Lung (tissue), 12 donors: ENCODE measurements around the gene NMBR. TPM values are rescaled to one million over a fixed set of nuclear protein-coding genes. Genes with fewer than 3 reads are reported as not detected.

ENCODE experiments used
- ATAC-seq: fragments of 200-7000 bp; cut with Tn5 transposase; one replicate; pipeline ENCODE4 v1.9.1; 2020; ENCODE audit warnings: moderate number of reproducible peaks; ENCODE audit not compliant: insufficient read depth, low FRiP score
- DNase-seq, 3 donors: peaks; one replicate each; pipeline ENCODE4 v3.0.0-alpha.2; 2013 to 2017
- H3K27ac ChIP-seq, 2 donors: one replicate each; pipeline ENCODE4 v1.5.1; 2013; ENCODE audit warnings: mild to moderate bottlenecking in 2 of 2, moderate library complexity in 2 of 2, control low read depth in 1 of 2, inconsistent platforms in 1 of 2, low read depth in 1 of 2, low read length in 1 of 2
- H3K27me3 ChIP-seq, 3 donors: one replicate each; pipeline ENCODE4 v1.5.1; 2013; ENCODE audit warnings: low read length in 2 of 3; ENCODE audit not compliant: control insufficient read depth in 3 of 3, insufficient read depth in 3 of 3
- H3K36me3 ChIP-seq, 4 donors: one replicate each; pipeline ENCODE4 v1.5.1; 2013; ENCODE audit warnings: low read length in 4 of 4, mild to moderate bottlenecking in 1 of 4, moderate library complexity in 1 of 4; ENCODE audit not compliant: control insufficient read depth in 4 of 4, insufficient read depth in 4 of 4
- H3K4me1 ChIP-seq, 5 donors: one replicate each; pipeline ENCODE4 v1.5.1; 2013; ENCODE audit warnings: low read length in 5 of 5, mild to moderate bottlenecking in 2 of 5, moderate library complexity in 1 of 5; ENCODE audit not compliant: control insufficient read depth in 5 of 5, insufficient read depth in 5 of 5
- H3K4me3 ChIP-seq: one replicate; pipeline ENCODE4 v1.5.1; 2013; ENCODE audit warnings: mild to moderate bottlenecking, control low read depth, moderate library complexity
- H3K9ac ChIP-seq, 2 donors: one replicate each; pipeline ENCODE4 v1.5.1; 2013; ENCODE audit warnings: low read length in 2 of 2, control low read depth in 1 of 2; ENCODE audit not compliant: insufficient read depth in 1 of 2
- H3K9me3 ChIP-seq, 4 donors: one replicate each; pipeline ENCODE4 v1.5.1; 2013; ENCODE audit warnings: low read length in 3 of 4, mild to moderate bottlenecking in 1 of 4, moderate library complexity in 1 of 4; ENCODE audit not compliant: control insufficient read depth in 4 of 4, insufficient read depth in 3 of 4
- WGBS, 2 donors: extraction: QIAGEN DNeasy Blood & Tissue Kit; methylation state at CpG; one replicate each; pipeline ENCODE4 v1.1.7; 2013; 5-methylcytosine and 5-hydroxymethylcytosine counted together
- polyA plus RNA-seq, 2 donors: library from polyadenylated mRNA; stranded (reverse); fragments of 200-250 nt; gene quantifications; one replicate each; pipeline ENCODE4 v1.2.1, GENCODE V29; 2013
- total RNA-seq, 2 donors: library from RNA; depleted of rRNA in 1 of 2; stranded (reverse); fragments of >200 nt in 1 of 2; gene quantifications; one replicate each; pipeline ENCODE4 v1.2.1, GENCODE V29; 2014 to 2021
- TF ChIP-seq, protein P1 (sequence below): IDR thresholded peaks from 2 replicates; pipeline ENCODE4 v1.5.1; 2012; ENCODE audit warnings: mild to moderate bottlenecking; ENCODE audit errors: control extremely low read depth, extremely low read depth
- donor health status: control.
- donor health status: control.
- donor health status: Bipolar disorder and iron deficiency.
- donor health status: healthy.
- donor health status: DM: yes; HTN: yes; CAD: no.

The NMBR gene
- total and polyA plus RNA-seq, 4 donors = 0.05 to 0.23 (median 0.18) TPM; not detected in 1

DNA sequence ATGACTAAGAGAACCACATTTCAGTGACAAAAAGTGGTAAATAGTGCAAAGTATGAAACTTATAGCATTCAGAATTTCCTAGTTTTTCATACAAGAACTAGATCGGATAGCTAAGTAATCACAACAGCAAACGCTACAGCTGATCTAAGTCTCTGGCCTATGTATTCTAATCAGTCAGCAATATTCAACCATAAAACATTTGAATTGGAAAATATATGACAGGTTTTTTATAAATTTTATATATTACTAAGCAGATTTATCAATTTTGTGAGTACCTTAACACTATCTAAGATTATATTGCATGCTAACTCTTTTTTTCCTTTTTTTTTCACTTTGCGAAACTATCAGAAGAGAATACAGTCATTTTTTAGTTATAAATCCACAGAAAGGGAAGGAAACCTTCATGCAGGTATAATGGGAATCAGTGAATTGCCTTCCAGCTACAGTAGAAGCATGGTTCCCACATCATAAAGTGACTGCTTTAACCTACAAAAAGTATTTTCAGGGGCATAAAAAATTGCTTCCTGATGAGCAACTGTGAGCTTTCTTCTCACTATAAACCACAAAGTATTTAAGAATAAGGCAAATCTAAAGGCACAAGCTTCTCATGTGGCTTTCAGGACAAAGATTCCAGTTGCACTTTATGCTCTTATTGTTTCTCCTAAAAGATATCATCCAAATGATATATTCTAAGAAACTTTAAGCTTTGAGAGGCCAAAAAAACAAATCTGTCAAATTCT is 88.2 kb downstream of the NMBR start:
- 90 to 93% methylated on average over 3 of the region's 3 CpGs for WGBS, 2 donors
- TF ChIP-seq, protein P1, sequence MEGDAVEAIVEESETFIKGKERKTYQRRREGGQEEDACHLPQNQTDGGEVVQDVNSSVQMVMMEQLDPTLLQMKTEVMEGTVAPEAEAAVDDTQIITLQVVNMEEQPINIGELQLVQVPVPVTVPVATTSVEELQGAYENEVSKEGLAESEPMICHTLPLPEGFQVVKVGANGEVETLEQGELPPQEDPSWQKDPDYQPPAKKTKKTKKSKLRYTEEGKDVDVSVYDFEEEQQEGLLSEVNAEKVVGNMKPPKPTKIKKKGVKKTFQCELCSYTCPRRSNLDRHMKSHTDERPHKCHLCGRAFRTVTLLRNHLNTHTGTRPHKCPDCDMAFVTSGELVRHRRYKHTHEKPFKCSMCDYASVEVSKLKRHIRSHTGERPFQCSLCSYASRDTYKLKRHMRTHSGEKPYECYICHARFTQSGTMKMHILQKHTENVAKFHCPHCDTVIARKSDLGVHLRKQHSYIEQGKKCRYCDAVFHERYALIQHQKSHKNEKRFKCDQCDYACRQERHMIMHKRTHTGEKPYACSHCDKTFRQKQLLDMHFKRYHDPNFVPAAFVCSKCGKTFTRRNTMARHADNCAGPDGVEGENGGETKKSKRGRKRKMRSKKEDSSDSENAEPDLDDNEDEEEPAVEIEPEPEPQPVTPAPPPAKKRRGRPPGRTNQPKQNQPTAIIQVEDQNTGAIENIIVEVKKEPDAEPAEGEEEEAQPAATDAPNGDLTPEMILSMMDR = no peak
- Histone ChIP-seq H3K4me1 (no peaks in the 10 kb centered on the region), H3K4me3 (no peak overlapping the region), H3K27me3 (no peaks in the 10 kb centered on the region), H3K27ac (no peak overlapping the region), H3K36me3 (no peaks in the 10 kb centered on the region), H3K9ac (no peak overlapping the region), H3K9me3 (no peaks in the 10 kb centered on the region)
- ATAC-seq (no peak), DNase-seq (no peak)

DNA sequence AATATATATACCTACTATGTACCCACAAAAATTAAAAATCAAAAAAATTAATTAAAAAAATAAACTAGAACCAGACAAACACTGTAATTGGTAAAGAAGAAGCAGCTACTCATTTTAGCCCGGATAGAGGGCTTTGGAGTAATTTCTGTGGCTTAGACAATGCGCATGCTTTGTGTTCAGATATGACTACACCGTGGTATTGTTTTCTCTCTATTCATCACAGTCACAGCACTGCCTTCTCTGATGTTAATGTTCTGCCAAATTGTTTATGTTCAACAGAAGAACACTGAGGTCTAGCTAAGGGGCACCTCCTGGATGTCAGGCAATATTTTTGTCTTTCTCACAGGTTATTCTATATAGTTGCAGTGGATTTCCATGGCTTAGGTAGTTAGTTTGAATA is 91.7 kb downstream of the NMBR start:
- Histone ChIP-seq H3K27me3 (no peaks in the 10 kb centered on the region), H3K4me1 (no peaks in the 10 kb centered on the region), H3K27ac (no peak overlapping the region), H3K4me3 (no peak overlapping the region), H3K9ac (no peak overlapping the region), H3K36me3 (no peaks in the 10 kb centered on the region), H3K9me3 (peaks cover 0 to 3% (median 1%) of the 10 kb centered on the region in 4 donors)
- no peak for DNase-seq
- TF ChIP-seq, protein P1 = no peak
- no peak for ATAC-seq
- WGBS, 2 donors = 69 to 76% methylated on average over 3 of the region's 3 CpGs

DNA sequence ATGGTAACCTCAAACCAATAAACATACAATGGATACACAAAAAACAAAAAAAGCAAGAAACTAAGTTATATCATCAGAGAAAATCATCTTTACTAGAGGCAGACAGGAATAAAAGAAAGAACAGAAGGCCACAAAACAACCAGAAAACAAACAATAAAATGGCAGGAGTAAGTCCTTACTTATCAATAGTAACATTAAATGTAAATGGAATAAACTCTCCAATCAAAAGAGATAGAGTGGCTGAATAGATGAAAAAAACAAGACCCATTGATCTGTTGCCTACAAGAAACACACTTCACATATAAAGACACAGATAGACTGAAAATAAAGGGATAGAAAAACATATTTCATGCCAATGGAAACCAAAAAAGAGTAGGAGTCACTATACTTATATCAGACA is 95.5 kb downstream of the NMBR start:
- Histone ChIP-seq H3K4me1 (peaks cover 0 to 1% (median 0%) of the 10 kb centered on the region in 5 donors), H3K27me3 (no peaks in the 10 kb centered on the region), H3K9ac (no peak overlapping the region), H3K9me3 (peaks cover 0 to 11% (median 3%) of the 10 kb centered on the region in 4 donors), H3K4me3 (no peak overlapping the region), H3K27ac (no peak overlapping the region), H3K36me3 (no peaks in the 10 kb centered on the region)
- ATAC-seq (no peak), DNase-seq (no peak)
- TF ChIP-seq, protein P1 = no peak

DNA sequence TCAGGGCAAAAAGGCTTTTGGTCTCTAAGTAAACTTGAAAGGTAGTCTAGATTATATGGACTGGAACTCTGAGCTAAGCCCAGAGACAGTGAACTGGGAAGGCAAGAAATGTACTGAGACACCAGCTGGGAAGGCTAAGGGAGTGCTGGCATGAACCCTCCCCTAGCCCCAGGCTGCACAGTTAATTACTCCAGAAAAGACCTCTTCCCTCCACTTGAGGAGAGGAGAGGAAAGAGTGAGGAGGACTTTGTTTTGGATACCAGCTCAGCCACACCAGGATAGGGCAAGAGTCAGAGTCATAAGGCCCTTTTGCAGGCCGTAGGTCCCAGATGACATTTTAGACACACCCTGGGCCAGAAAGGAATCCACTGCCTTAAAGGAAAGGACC is 98.3 kb downstream of the NMBR start:
- H3K36me3 ChIP-seq = no peaks in the 10 kb centered on the region
- H3K27ac ChIP-seq = no peak overlapping the region
- TF ChIP-seq, protein P1 = no peak
- H3K9me3 ChIP-seq = peaks cover 0 to 11% (median 3%) of the 10 kb centered on the region in 4 donors
- no peak overlapping the region for H3K4me3 ChIP-seq
- no peak overlapping the region for H3K9ac ChIP-seq
- H3K4me1 ChIP-seq = peaks cover 0 to 1% (median 0%) of the 10 kb centered on the region in 5 donors
- H3K27me3 ChIP-seq = no peaks in the 10 kb centered on the region
- 82% methylated on average over 1 of the region's 1 CpG for whole genome bisulfite sequencing, 2 donors
- ATAC-seq (no peak), DNase-seq (no peak)
